Measurements from ENCODE around the gene STK36. TPM values are rescaled to one million over a fixed set of nuclear protein-coding genes. Genes with fewer than 3 reads are reported as not detected.

The STK36 gene
- total RNA-seq, 1 donor from 2014 or later: 5.8 TPM

GRCh38 chr2:218729640-218730039 is 57.8 kb downstream of the STK36 start:
- Histone ChIP-seq H3K36me3 (ENCODE audit: control insufficient read depth, insufficient read depth, low read length) (no peaks in the 10 kb centered on the region), H3K27me3 (ENCODE audit: control insufficient read depth, insufficient read depth, low read length) (no peaks in the 10 kb centered on the region), H3K4me3 (ENCODE audit: low read depth, low read length) (no peak overlapping the region)
- no peak for FAIRE-seq
- no peak for DNase-seq (ENCODE audit: low read depth)
- TF ChIP-seq CTCF (IDR thresholded peaks at IDR 0.05; ENCODE audit: insufficient read depth, low read length, severe bottlenecking): no peak

GRCh38 chr2:218732052-218732760 is 60.3 kb downstream of the STK36 start:
- H3K36me3 ChIP-seq (ENCODE audit: control insufficient read depth, insufficient read depth, low read length): no peaks in the 10 kb centered on the region
- no peak for FAIRE-seq
- no peaks in the 10 kb centered on the region for H3K27me3 ChIP-seq (ENCODE audit: control insufficient read depth, insufficient read depth, low read length)
- no peak overlapping the region for H3K4me3 ChIP-seq (ENCODE audit: low read depth, low read length)
- DNase-seq (ENCODE audit: low read depth): no peak
- no peak for TF ChIP-seq CTCF (IDR thresholded peaks at IDR 0.05; ENCODE audit: insufficient read depth, low read length, severe bottlenecking)

- Histone ChIP-seq H3K27me3 (ENCODE audit: control insufficient read depth, insufficient read depth, low read length) (no peaks in the 10 kb centered on the region), H3K4me3 (ENCODE audit: low read depth, low read length) (no peak overlapping the region), H3K36me3 (ENCODE audit: control insufficient read depth, insufficient read depth, low read length) (peaks cover 4% of the 10 kb centered on the region)
- no peak for TF ChIP-seq CTCF (IDR thresholded peaks at IDR 0.05; ENCODE audit: insufficient read depth, low read length, severe bottlenecking)
- FAIRE-seq (no peak), DNase-seq (ENCODE audit: low read depth) (peak; percentile 21)
These were observed 60.9 kb downstream of the STK36 start for GRCh38 chr2:218732761-218733158.

- Histone ChIP-seq H3K27me3 (ENCODE audit: control insufficient read depth, insufficient read depth, low read length) (no peaks in the 10 kb centered on the region), H3K4me3 (ENCODE audit: low read depth, low read length) (no peak overlapping the region), H3K36me3 (ENCODE audit: control insufficient read depth, insufficient read depth, low read length) (peaks cover 5% of the 10 kb centered on the region)
- peak; percentile 93 for DNase-seq (ENCODE audit: low read depth)
- TF ChIP-seq CTCF (IDR thresholded peaks at IDR 0.05; ENCODE audit: insufficient read depth, low read length, severe bottlenecking): no peak
- FAIRE-seq: peak; percentile 62
These were observed 61.5 kb downstream of the STK36 start for GRCh38 chr2:218733171-218734021.

GRCh38 chr2:218734190-218734975 is 62.5 kb downstream of the STK36 start:
- H3K36me3 ChIP-seq (ENCODE audit: control insufficient read depth, insufficient read depth, low read length): peaks cover 8% of the 10 kb centered on the region
- H3K4me3 ChIP-seq (ENCODE audit: low read depth, low read length): no peak overlapping the region
- FAIRE-seq: peak; percentile 52
- no peak for TF ChIP-seq CTCF (IDR thresholded peaks at IDR 0.05; ENCODE audit: insufficient read depth, low read length, severe bottlenecking)
- peak; percentile 12 for DNase-seq (ENCODE audit: low read depth)
- no peaks in the 10 kb centered on the region for H3K27me3 ChIP-seq (ENCODE audit: control insufficient read depth, insufficient read depth, low read length)

All from bronchial epithelial cell (primary cell).